Activated naive CD8-positive, alpha-beta T cell treated with anti-CD3 and anti-CD28 coated beads for 36 hours (primary cell): Measurements from ENCODE around the gene CNFN. TPM values are rescaled to one million over a fixed set of nuclear protein-coding genes. Genes with fewer than 3 reads are reported as not detected.

ENCODE experiments used
- total RNA-seq, 2 experiments: library from RNA; stranded (reverse); gene quantifications; one replicate each; pipeline ENCODE4 v1.2.3, GENCODE V29; 2021

Gene CNFN
- total RNA-seq, 2 experiments from 2014 or later, result not detected

Other genes with a start within 250 kb of the CNFN start
- 10 to 100 TPM; 16.2 to 17.6 TPM for gene DEDD2, start 172.6 kb downstream of the CNFN start, total RNA-seq
- gene ZNF526, start 170.0 kb downstream of the CNFN start, total RNA-seq, result 10 to 100 TPM; 12.1 to 14.5 TPM
- 10 to 100 TPM; 38.2 to 39.0 TPM for gene GSK3A, start 147.7 kb downstream of the CNFN start, total RNA-seq
- 10 to 100 TPM; 62.9 to 66.0 TPM for gene ERF, start 135.2 kb downstream of the CNFN start, total RNA-seq
- gene CIC, start 121.0 kb downstream of the CNFN start, total RNA-seq, result 10 to 100 TPM; 43.8 to 50.4 TPM
- under 1 TPM; 0.52 to 0.92 TPM for gene PRR19, start 88.2 kb downstream of the CNFN start, total RNA-seq
- 10 to 100 TPM; 38.1 to 38.4 TPM for gene PAFAH1B3, start 87.7 kb downstream of the CNFN start, total RNA-seq
- 1 to 10 TPM; 1.1 to 3.2 TPM for gene TMEM145, start 77.0 kb downstream of the CNFN start, total RNA-seq
- 1 to 10 TPM; 6.8 to 7.6 TPM for gene MEGF8, start 64.7 kb downstream of the CNFN start, total RNA-seq
- gene LIPE, start 37.1 kb upstream of the CNFN start, total RNA-seq, result 10 to 100 TPM; 24.8 to 25.1 TPM
- gene CXCL17, start 52.6 kb upstream of the CNFN start, total RNA-seq, result not detected
- gene CEACAM1, start 138.2 kb upstream of the CNFN start, total RNA-seq, result 1 to 10 TPM; 3.3 to 3.5 TPM
- not detected for gene CEACAM8, start 204.6 kb upstream of the CNFN start, total RNA-seq